HL-60 (cell line): ENCODE results near the gene ATF6.

Source experiments
- DNase-seq, 2 experiments: peaks; one replicate each; pipeline ENCODE4 v3.0.0-alpha.2; 2010 to 2020; ENCODE audit warnings: low read depth in 1 of 2, low spot score in 1 of 2
- H3K27ac ChIP-seq: fragments of 250-450 bp; sonication (Bioruptor Pico); replicated peaks from 2 replicates; pipeline ENCODE4 v1.5.1; 2020; ENCODE audit warnings: mild to moderate bottlenecking, moderate library complexity
- H3K27me3 ChIP-seq: fragments of 250-450 bp; sonication (Bioruptor Pico); 2 replicates; pipeline ENCODE4 v1.5.1; 2021; ENCODE audit warnings: mild to moderate bottlenecking, moderate library complexity; ENCODE audit not compliant: insufficient read depth, poor library complexity, severe bottlenecking
- H3K4me3 ChIP-seq: replicated peaks from 2 replicates; pipeline ENCODE4 v1.5.1; 2011; ENCODE audit warnings: mild to moderate bottlenecking, control low read depth, low read length; ENCODE audit not compliant: insufficient read depth
- CTCF ChIP-seq: IDR thresholded peaks from one replicate; pipeline ENCODE4 v1.5.1; 2011; ENCODE audit warnings: low read length, control low read depth, inconsistent platforms; ENCODE audit not compliant: insufficient read depth
- GABPA ChIP-seq: IDR thresholded peaks from 2 replicates; pipeline ENCODE4 v1.6.1; 2012; ENCODE audit warnings: low read depth
- POLR2AphosphoS5 ChIP-seq: IDR thresholded peaks from 2 replicates; pipeline ENCODE4 v1.6.1; 2012; ENCODE audit warnings: low read depth
- REST ChIP-seq: IDR thresholded peaks from 2 replicates; pipeline ENCODE4 v1.6.1; 2012; ENCODE audit warnings: low read depth; ENCODE audit not compliant: insufficient replicate concordance
- SPI1 ChIP-seq: IDR thresholded peaks from 2 replicates; pipeline ENCODE4 v1.6.1; 2012; ENCODE audit warnings: low read depth, mild to moderate bottlenecking, borderline replicate concordance

Gene ATF6

GRCh38 chr1:161956930-161957329 lies 190.8 kb downstream of the ATF6 start:
- H3K4me3 ChIP-seq: no peak overlapping the region
- no peaks in the 10 kb centered on the region for H3K27me3 ChIP-seq
- H3K27ac ChIP-seq: no peak overlapping the region
- no peak for TF ChIP-seq GABPA
- TF ChIP-seq REST: no peak
- TF ChIP-seq CTCF: no peak
- no peak for TF ChIP-seq POLR2AphosphoS5
- TF ChIP-seq SPI1: no peak
- no peak for DNase-seq

GRCh38 chr1:161958425-161958824 lies 192.3 kb downstream of the ATF6 start:
- no peak for TF ChIP-seq SPI1
- no peak for TF ChIP-seq GABPA
- TF ChIP-seq REST: no peak
- TF ChIP-seq POLR2AphosphoS5: no peak
- no peak for TF ChIP-seq CTCF
- DNase-seq: no peak
- Histone ChIP-seq H3K4me3 (no peak overlapping the region), H3K27me3 (no peaks in the 10 kb centered on the region), H3K27ac (no peak overlapping the region)

- no peak overlapping the region for H3K27ac ChIP-seq
- H3K4me3 ChIP-seq: no peak overlapping the region
- H3K27me3 ChIP-seq: no peaks in the 10 kb centered on the region
- TF ChIP-seq GABPA (no peak), REST (no peak), CTCF (no peak), POLR2AphosphoS5 (no peak), SPI1 (no peak)
- no peak for DNase-seq
These were observed 196.2 kb downstream of the ATF6 start for GRCh38 chr1:161962091-161962887.
